ENCODE measurements around the gene NRXN2. TPM values are rescaled to one million over a fixed set of nuclear protein-coding genes. Genes with fewer than 3 reads are reported as not detected.

Gene NRXN2
- total and polyA plus RNA-seq, 2 experiments from 2014 or later, result 1.1 to 5.6 TPM

DNA sequence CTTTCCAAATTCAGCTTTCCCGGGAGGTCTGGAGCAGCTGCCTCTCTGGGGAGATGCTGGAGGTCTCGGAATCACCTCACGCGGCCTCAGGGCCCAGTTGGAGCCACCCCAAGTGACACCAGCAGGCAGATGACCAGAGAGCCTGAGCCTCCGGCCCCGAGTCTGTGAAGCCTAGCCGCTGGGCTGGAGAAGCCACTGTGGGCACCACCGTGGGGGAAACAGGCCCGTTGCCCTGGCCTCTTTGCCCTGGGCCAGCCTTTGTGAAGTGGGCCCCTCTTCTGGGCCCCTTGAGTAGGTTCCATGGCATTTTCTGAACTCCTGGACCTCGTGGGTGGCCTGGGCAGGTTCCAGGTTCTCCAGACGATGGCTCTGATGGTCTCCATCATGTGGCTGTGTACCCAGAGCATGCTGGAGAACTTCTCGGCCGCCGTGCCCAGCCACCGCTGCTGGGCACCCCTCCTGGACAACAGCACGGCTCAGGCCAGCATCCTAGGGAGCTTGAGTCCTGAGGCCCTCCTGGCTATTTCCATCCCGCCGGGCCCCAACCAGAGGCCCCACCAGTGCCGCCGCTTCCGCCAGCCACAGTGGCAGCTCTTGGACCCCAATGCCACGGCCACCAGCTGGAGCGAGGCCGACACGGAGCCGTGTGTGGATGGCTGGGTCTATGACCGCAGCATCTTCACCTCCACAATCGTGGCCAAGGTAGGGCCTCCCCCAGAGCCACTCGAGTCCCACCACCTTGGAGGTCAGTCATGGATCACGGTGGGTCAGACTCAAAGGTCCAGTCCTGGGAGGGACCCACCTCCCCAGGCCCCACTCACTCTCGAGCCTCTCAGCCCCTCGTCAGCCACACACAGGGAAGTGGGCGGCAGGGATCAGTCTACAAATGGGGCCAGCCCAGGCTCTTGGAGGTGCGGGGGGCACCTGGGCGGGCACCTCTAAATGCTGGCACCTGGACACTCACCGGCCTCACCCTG is 131.5 kb downstream of the NRXN2 start:
- 62 to 63% methylated on average over 33 to 36 of the region's 36 CpGs for WGBS, 2 experiments (ENCODE audit: low coverage in 1 of 2, low lambda C conversion rate in 2 of 2, missing lambda C conversion rate in 2 of 2)

DNA sequence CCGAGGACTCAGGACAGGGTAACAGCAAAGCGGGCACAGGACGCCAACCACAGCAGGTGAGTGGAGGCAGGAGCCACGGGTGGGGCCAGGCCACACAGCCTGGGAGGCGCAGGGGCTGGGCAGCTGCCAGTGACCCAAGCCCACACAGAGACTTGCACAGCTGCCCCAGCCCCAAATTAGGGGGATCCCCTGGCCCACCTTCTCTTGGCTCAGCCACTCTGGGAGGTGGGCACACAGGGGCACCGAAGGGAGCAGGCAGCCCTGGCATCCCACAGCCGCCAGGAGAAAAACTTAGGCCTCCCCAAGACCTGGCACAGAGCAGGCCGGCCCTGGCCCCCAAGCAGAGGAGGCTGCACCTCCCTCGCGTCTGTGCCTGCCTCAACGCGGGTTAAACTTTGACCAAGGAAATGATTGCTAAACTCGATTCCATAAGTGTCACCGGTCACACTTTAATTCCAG is 132.2 kb downstream of the NRXN2 start, which contains the start of gene SLC22A12:
TSS of gene SLC22A12 (plus strand) at position 458 of the 459 bp plus-strand sequence. CDS start 337 bp downstream, outside the sequence.
- H3K9ac ChIP-seq, result no peak within 1 kb of the TSS
- no peaks in the 10 kb centered on the region for H3K9me2 ChIP-seq (ENCODE audit: insufficient read depth)
- H3K79me2 ChIP-seq (ENCODE audit: insufficient read depth), result no peaks in the 10 kb centered on the region
- no peaks in the 10 kb centered on the region for H3K36me3 ChIP-seq (ENCODE audit: low read depth)
- no peak within 1 kb of the TSS for H3K4me3 ChIP-seq
- TF ChIP-seq EZH2 (IDR thresholded peaks at IDR 0.05; ENCODE audit: insufficient read depth, poor library complexity, severe bottlenecking), result no peak
- TF ChIP-seq EZH2phosphoT487 (IDR thresholded peaks at IDR 0.05; ENCODE audit: insufficient read depth, low read depth), result no peak
- no peak within 1 kb of the TSS for H3K4me2 ChIP-seq (ENCODE audit: unreplicated experiment)
- in situ Hi-C loops (cut with MboI), result no loop called here
- 0 out of 2 replicates have a peak, but pooled peaks cover 5% of the 10 kb centered on the region for H3K27me3 ChIP-seq (replicated peaks; ENCODE audit: insufficient read depth)
- H3K9me3 ChIP-seq (ENCODE audit: low read depth), result no peaks in the 10 kb centered on the region
- 71 to 78% methylated on average over 12 to 14 of the region's 14 CpGs for WGBS, 2 experiments (ENCODE audit: low coverage in 1 of 2, low lambda C conversion rate in 2 of 2, missing lambda C conversion rate in 2 of 2)
- no peaks in the 10 kb centered on the region for H3F3A ChIP-seq (ENCODE audit: insufficient read depth)
- H2AFZ ChIP-seq, result no peak within 1 kb of the TSS
- no peak for DNase-seq
- H4K20me1 ChIP-seq (ENCODE audit: insufficient read depth), result no peaks in the 10 kb centered on the region
- no peak within 1 kb of the TSS for H3K27ac ChIP-seq
- H3K4me1 ChIP-seq (ENCODE audit: insufficient read depth), result no peaks in the 10 kb centered on the region

More for the DNA sequence above, 131.5 kb downstream of the NRXN2 start:
- TF ChIP-seq EZH2phosphoT487 (IDR thresholded peaks at IDR 0.05; ENCODE audit: insufficient read depth, low read depth), result no peak
- TF ChIP-seq EZH2 (IDR thresholded peaks at IDR 0.05; ENCODE audit: insufficient read depth, poor library complexity, severe bottlenecking), result no peak
- no peaks in the 10 kb centered on the region for H3K79me2 ChIP-seq (ENCODE audit: insufficient read depth)
- H3K27ac ChIP-seq, result no peak overlapping the region
- H3K4me3 ChIP-seq, result no peak overlapping the region
- no peaks in the 10 kb centered on the region for H4K20me1 ChIP-seq (ENCODE audit: insufficient read depth)
- H3K9me2 ChIP-seq (ENCODE audit: insufficient read depth), result no peaks in the 10 kb centered on the region
- in situ Hi-C loops (cut with MboI), result no loop called here
- no peaks in the 10 kb centered on the region for H3K9me3 ChIP-seq (ENCODE audit: low read depth)
- no peaks in the 10 kb centered on the region for H3K4me1 ChIP-seq (ENCODE audit: insufficient read depth)
- no peak overlapping the region for H3K4me2 ChIP-seq (ENCODE audit: unreplicated experiment)
- H3K27me3 ChIP-seq (replicated peaks; ENCODE audit: insufficient read depth), result no peaks in the 10 kb centered on the region
- no peaks in the 10 kb centered on the region for H3F3A ChIP-seq (ENCODE audit: insufficient read depth)
- no peak for DNase-seq
- no peak overlapping the region for H2AFZ ChIP-seq
- H3K9ac ChIP-seq, result no peak overlapping the region
- H3K36me3 ChIP-seq (ENCODE audit: low read depth), result no peaks in the 10 kb centered on the region

DNA sequence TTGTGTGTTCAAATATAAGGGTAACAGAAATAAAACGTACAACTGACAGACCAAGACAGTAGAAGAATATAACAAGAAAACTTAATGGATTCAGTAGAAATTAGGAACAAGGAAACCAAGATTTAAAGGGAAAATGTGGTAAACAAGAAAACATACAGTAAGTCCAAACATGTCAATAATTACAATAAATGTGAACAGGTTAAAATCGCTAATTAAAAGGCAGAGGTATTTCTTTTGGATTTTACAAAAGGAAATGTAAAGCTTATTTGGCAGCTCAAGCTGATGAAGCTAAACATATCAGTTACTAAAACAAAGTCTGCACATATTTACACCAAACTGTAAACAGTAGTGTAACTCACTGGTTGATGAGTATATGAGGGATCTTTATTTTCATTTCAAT is 134.3 kb downstream of the NRXN2 start:
- Histone ChIP-seq H3K36me3 (ENCODE audit: low read depth) (no peaks in the 10 kb centered on the region), H3K79me2 (ENCODE audit: insufficient read depth) (no peaks in the 10 kb centered on the region), H3K4me1 (ENCODE audit: insufficient read depth) (no peaks in the 10 kb centered on the region), H2AFZ (no peak overlapping the region), H3K9me2 (ENCODE audit: insufficient read depth) (no peaks in the 10 kb centered on the region), H4K20me1 (ENCODE audit: insufficient read depth) (no peaks in the 10 kb centered on the region), H3F3A (ENCODE audit: insufficient read depth) (no peaks in the 10 kb centered on the region), H3K27me3 (replicated peaks; ENCODE audit: insufficient read depth) (0 out of 2 replicates have a peak, but pooled peaks cover 5% of the 10 kb centered on the region), H3K4me2 (ENCODE audit: unreplicated experiment) (no peak overlapping the region), H3K9me3 (ENCODE audit: low read depth) (no peaks in the 10 kb centered on the region), H3K4me3 (no peak overlapping the region), H3K27ac (no peak overlapping the region), H3K9ac (no peak overlapping the region)
- WGBS, 2 experiments (ENCODE audit: low coverage in 1 of 2, low lambda C conversion rate in 2 of 2, missing lambda C conversion rate in 2 of 2), result 38 to 49% methylated on average over 2 of the region's 2 CpGs
- no peak for DNase-seq
- TF ChIP-seq EZH2phosphoT487 (IDR thresholded peaks at IDR 0.05; ENCODE audit: insufficient read depth, low read depth) (no peak), EZH2 (IDR thresholded peaks at IDR 0.05; ENCODE audit: insufficient read depth, poor library complexity, severe bottlenecking) (no peak)
- in situ Hi-C loops (cut with MboI), result no loop called here

DNA sequence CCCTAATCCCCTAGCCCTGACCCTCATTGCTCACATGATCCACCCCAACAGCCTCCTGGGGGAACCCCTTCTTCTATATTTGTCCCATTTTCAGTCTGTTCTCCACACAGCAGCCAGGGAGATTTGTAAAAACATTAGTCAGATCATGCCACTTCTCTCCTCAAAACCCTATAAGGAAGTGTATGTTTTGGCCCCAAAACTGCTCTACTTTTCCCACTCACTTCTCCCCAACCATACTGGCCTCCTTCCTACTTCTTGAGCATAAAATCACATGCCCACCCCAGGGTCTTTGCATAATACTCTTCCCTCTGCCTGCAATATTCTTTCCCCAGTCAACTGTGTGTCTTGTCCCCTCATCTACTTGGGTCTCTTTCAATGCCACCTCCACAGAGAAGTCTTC is 136.6 kb downstream of the NRXN2 start:
- no peak overlapping the region for H3K27ac ChIP-seq
- H3K4me3 ChIP-seq, result no peak overlapping the region
- no peaks in the 10 kb centered on the region for H3K9me2 ChIP-seq (ENCODE audit: insufficient read depth)
- no peaks in the 10 kb centered on the region for H3K36me3 ChIP-seq (ENCODE audit: low read depth)
- H3K4me1 ChIP-seq (ENCODE audit: insufficient read depth), result no peaks in the 10 kb centered on the region
- in situ Hi-C loops (cut with MboI), result no loop called here
- no peaks in the 10 kb centered on the region for H3F3A ChIP-seq (ENCODE audit: insufficient read depth)
- no peak overlapping the region for H2AFZ ChIP-seq
- H3K9me3 ChIP-seq (ENCODE audit: low read depth), result no peaks in the 10 kb centered on the region
- no peaks in the 10 kb centered on the region for H4K20me1 ChIP-seq (ENCODE audit: insufficient read depth)
- 0 out of 2 replicates have a peak, but pooled peaks cover 5% of the 10 kb centered on the region for H3K27me3 ChIP-seq (replicated peaks; ENCODE audit: insufficient read depth)
- no peak overlapping the region for H3K4me2 ChIP-seq (ENCODE audit: unreplicated experiment)
- no peak for DNase-seq
- TF ChIP-seq EZH2phosphoT487 (IDR thresholded peaks at IDR 0.05; ENCODE audit: insufficient read depth, low read depth) (no peak), EZH2 (IDR thresholded peaks at IDR 0.05; ENCODE audit: insufficient read depth, poor library complexity, severe bottlenecking) (no peak)
- no peaks in the 10 kb centered on the region for H3K79me2 ChIP-seq (ENCODE audit: insufficient read depth)
- H3K9ac ChIP-seq, result no peak overlapping the region

Data from GM23248 (cell line).